ENCODE data around the gene ACTL7B. TPM values are rescaled to one million over a fixed set of nuclear protein-coding genes. Genes with fewer than 3 reads are reported as not detected.
"Not testable (repeated sequence)": the region's sequence is repeated elsewhere in the genome, so short reads cannot be mapped to it uniquely, and the experiment has no call there.

Gene ACTL7B
- total RNA-seq, 1 donor = not detected

GRCh38 chr9:108897324-108898096, 41.7 kb upstream of the ACTL7B start:
- TF ChIP-seq CTCF (IDR thresholded peaks at IDR 0.05; ENCODE audit: insufficient read depth, low read depth, low read length) = no peak

GRCh38 chr9:108894225-108894997, 38.6 kb upstream of the ACTL7B start:
- TF ChIP-seq CTCF (IDR thresholded peaks at IDR 0.05; ENCODE audit: insufficient read depth, low read depth, low read length) = no peak
- DNase-seq (ENCODE audit: low read depth) = no peak
- H3K4me3 ChIP-seq (ENCODE audit: low read depth, low read length) = no peak overlapping the region

More at GRCh38 chr9:108897324-108898096, 41.7 kb upstream of the ACTL7B start:
- DNase-seq (ENCODE audit: low read depth) = no peak
- no peak overlapping the region for H3K4me3 ChIP-seq (ENCODE audit: low read depth, low read length)

GRCh38 chr9:108889649-108890067, 33.9 kb upstream of the ACTL7B start:
- no peak overlapping the region for H3K4me3 ChIP-seq (ENCODE audit: low read depth, low read length)
- TF ChIP-seq CTCF (IDR thresholded peaks at IDR 0.05; ENCODE audit: insufficient read depth, low read depth, low read length) = peak; percentile 26
- DNase-seq (ENCODE audit: low read depth) = peak; percentile 27

GRCh38 chr9:108886594-108887271, 30.9 kb upstream of the ACTL7B start:
- H3K4me3 ChIP-seq (ENCODE audit: low read depth, low read length); DNase-seq (ENCODE audit: low read depth): not testable (repeated sequence)

- no peak for TF ChIP-seq CTCF (IDR thresholded peaks at IDR 0.05; ENCODE audit: insufficient read depth, low read depth, low read length)
- DNase-seq (ENCODE audit: low read depth) = peak; percentile 71
- no peak overlapping the region for H3K4me3 ChIP-seq (ENCODE audit: low read depth, low read length)
These were observed 30.0 kb upstream of the ACTL7B start for GRCh38 chr9:108885643-108886348.

GRCh38 chr9:108884701-108885100, 28.9 kb upstream of the ACTL7B start:
- DNase-seq (ENCODE audit: low read depth) = no peak
- no peak for TF ChIP-seq CTCF (IDR thresholded peaks at IDR 0.05; ENCODE audit: insufficient read depth, low read depth, low read length)
- H3K4me3 ChIP-seq (ENCODE audit: low read depth, low read length) = no peak overlapping the region
